Lung (tissue), 12 donors: Measurements from ENCODE around the gene ANKRD6. TPM values are rescaled to one million over a fixed set of nuclear protein-coding genes. Genes with fewer than 3 reads are reported as not detected.

Experiments
- ATAC-seq: fragments of 200-7000 bp; cut with Tn5 transposase; one replicate; pipeline ENCODE4 v1.9.1; 2020; ENCODE audit warnings: moderate number of reproducible peaks; ENCODE audit not compliant: insufficient read depth, low FRiP score
- DNase-seq, 3 donors: peaks; one replicate each; pipeline ENCODE4 v3.0.0-alpha.2; 2013 to 2017
- H3K27ac ChIP-seq, 2 donors: one replicate each; pipeline ENCODE4 v1.5.1; 2013; ENCODE audit warnings: mild to moderate bottlenecking in 2 of 2, moderate library complexity in 2 of 2, control low read depth in 1 of 2, inconsistent platforms in 1 of 2, low read depth in 1 of 2, low read length in 1 of 2
- H3K27me3 ChIP-seq, 3 donors: one replicate each; pipeline ENCODE4 v1.5.1; 2013; ENCODE audit warnings: low read length in 2 of 3; ENCODE audit not compliant: control insufficient read depth in 3 of 3, insufficient read depth in 3 of 3
- H3K36me3 ChIP-seq, 4 donors: one replicate each; pipeline ENCODE4 v1.5.1; 2013; ENCODE audit warnings: low read length in 4 of 4, mild to moderate bottlenecking in 1 of 4, moderate library complexity in 1 of 4; ENCODE audit not compliant: control insufficient read depth in 4 of 4, insufficient read depth in 4 of 4
- H3K4me1 ChIP-seq, 5 donors: one replicate each; pipeline ENCODE4 v1.5.1; 2013; ENCODE audit warnings: low read length in 5 of 5, mild to moderate bottlenecking in 2 of 5, moderate library complexity in 1 of 5; ENCODE audit not compliant: control insufficient read depth in 5 of 5, insufficient read depth in 5 of 5
- H3K4me3 ChIP-seq: one replicate; pipeline ENCODE4 v1.5.1; 2013; ENCODE audit warnings: mild to moderate bottlenecking, control low read depth, moderate library complexity
- H3K9ac ChIP-seq, 2 donors: one replicate each; pipeline ENCODE4 v1.5.1; 2013; ENCODE audit warnings: low read length in 2 of 2, control low read depth in 1 of 2; ENCODE audit not compliant: insufficient read depth in 1 of 2
- H3K9me3 ChIP-seq, 4 donors: one replicate each; pipeline ENCODE4 v1.5.1; 2013; ENCODE audit warnings: low read length in 3 of 4, mild to moderate bottlenecking in 1 of 4, moderate library complexity in 1 of 4; ENCODE audit not compliant: control insufficient read depth in 4 of 4, insufficient read depth in 3 of 4
- WGBS, 2 donors: extraction: QIAGEN DNeasy Blood & Tissue Kit; methylation state at CpG; one replicate each; pipeline ENCODE4 v1.1.7; 2013; 5-methylcytosine and 5-hydroxymethylcytosine counted together
- polyA plus RNA-seq, 2 donors: library from polyadenylated mRNA; stranded (reverse); fragments of 200-250 nt; gene quantifications; one replicate each; pipeline ENCODE4 v1.2.1, GENCODE V29; 2013
- total RNA-seq, 2 donors: library from RNA; depleted of rRNA in 1 of 2; stranded (reverse); fragments of >200 nt in 1 of 2; gene quantifications; one replicate each; pipeline ENCODE4 v1.2.1, GENCODE V29; 2014 to 2021
- TF ChIP-seq, protein P1 (sequence below): IDR thresholded peaks from 2 replicates; pipeline ENCODE4 v1.5.1; 2012; ENCODE audit warnings: mild to moderate bottlenecking; ENCODE audit errors: control extremely low read depth, extremely low read depth
- donor health status: control.
- donor health status: control.
- donor health status: Bipolar disorder and iron deficiency.
- donor health status: healthy.
- donor health status: DM: yes; HTN: yes; CAD: no.

The ANKRD6 gene
- total and polyA plus RNA-seq, 4 donors: 4.4 to 29.4 (median 16.0) TPM

DNA sequence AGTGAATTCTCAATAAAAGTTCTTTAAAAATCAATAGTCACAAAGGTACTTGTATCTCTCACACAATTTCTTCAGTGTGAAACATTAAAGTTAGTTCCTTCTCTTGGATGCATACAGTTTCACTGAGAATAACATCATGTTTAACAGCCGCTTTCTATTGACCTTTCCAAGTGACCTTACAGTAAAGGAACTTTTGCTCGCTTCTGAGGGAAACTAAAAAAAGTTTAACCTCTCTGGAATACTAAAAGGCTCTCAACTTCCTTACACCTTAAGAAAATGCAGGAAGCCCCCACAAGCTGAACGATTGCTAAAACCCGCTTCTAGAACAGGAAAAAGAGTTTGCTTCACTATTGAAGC is 22.2 kb upstream of the ANKRD6 start:
- Histone ChIP-seq H3K9me3 (no peaks in the 10 kb centered on the region), H3K4me3 (peak overlapping the region; percentile 84), H3K27me3 (peaks cover 0 to 18% (median 13%) of the 10 kb centered on the region in 3 donors), H3K27ac (peak overlapping the region in 1 of 2 donors; percentile 92), H3K9ac (no peak overlapping the region), H3K4me1 (peaks cover 0 to 19% (median 0%) of the 10 kb centered on the region in 5 donors), H3K36me3 (no peaks in the 10 kb centered on the region)
- WGBS, 2 donors: 9 to 17% methylated on average over 4 of the region's 4 CpGs
- no peak for ATAC-seq
- TF ChIP-seq, protein P1, sequence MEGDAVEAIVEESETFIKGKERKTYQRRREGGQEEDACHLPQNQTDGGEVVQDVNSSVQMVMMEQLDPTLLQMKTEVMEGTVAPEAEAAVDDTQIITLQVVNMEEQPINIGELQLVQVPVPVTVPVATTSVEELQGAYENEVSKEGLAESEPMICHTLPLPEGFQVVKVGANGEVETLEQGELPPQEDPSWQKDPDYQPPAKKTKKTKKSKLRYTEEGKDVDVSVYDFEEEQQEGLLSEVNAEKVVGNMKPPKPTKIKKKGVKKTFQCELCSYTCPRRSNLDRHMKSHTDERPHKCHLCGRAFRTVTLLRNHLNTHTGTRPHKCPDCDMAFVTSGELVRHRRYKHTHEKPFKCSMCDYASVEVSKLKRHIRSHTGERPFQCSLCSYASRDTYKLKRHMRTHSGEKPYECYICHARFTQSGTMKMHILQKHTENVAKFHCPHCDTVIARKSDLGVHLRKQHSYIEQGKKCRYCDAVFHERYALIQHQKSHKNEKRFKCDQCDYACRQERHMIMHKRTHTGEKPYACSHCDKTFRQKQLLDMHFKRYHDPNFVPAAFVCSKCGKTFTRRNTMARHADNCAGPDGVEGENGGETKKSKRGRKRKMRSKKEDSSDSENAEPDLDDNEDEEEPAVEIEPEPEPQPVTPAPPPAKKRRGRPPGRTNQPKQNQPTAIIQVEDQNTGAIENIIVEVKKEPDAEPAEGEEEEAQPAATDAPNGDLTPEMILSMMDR: no peak
- DNase-seq: no peak

- H3K36me3 ChIP-seq: no peaks in the 10 kb centered on the region
- TF ChIP-seq, protein P1: no peak
- peaks cover 0 to 20% (median 0%) of the 10 kb centered on the region in 5 donors for H3K4me1 ChIP-seq
- WGBS, 2 donors: 1 to 2% methylated on average over 74 to 93 of the region's 93 CpGs
- H3K9ac ChIP-seq: no peak overlapping the region
- H3K9me3 ChIP-seq: no peaks in the 10 kb centered on the region
- peak overlapping the region; percentile 76 to 92 for H3K27ac ChIP-seq
- H3K27me3 ChIP-seq: peaks cover 0 to 18% (median 13%) of the 10 kb centered on the region in 3 donors
- peak overlapping the region; percentile 84 for H3K4me3 ChIP-seq
- DNase-seq (peak; percentile 35 to 37 (median 36)), ATAC-seq (peak; percentile 37)
Observed at GRCh38 chr6:89411145-89412070, 21.5 kb upstream of the ANKRD6 start.

GRCh38 chr6:89412071-89413005 is 20.6 kb upstream of the ANKRD6 start, which contains the start of gene RRAGD:
Gene RRAGD, minus strand, starts transcription at chr6:89412273. Its CDS starts 280 bp downstream, at chr6:89411993.
- Histone ChIP-seq H3K36me3 (no peaks in the 10 kb centered on the region), H3K4me1 (peaks cover 0 to 20% (median 0%) of the 10 kb centered on the region in 5 donors), H3K27me3 (peaks cover 0 to 18% (median 15%) of the 10 kb centered on the region in 3 donors), H3K9ac (peak within 1 kb of the TSS in 1 of 2 donors; percentile 32), H3K9me3 (no peaks in the 10 kb centered on the region), H3K4me3 (peak within 1 kb of the TSS; percentile 84), H3K27ac (peak within 1 kb of the TSS; percentile 76 to 92)
- TF ChIP-seq, protein P1: no peak
- DNase-seq (peak; percentile 53 to 80 (median 70)), ATAC-seq (peak; percentile 84)
- WGBS, 2 donors: 0 to 1% methylated on average over 65 to 85 of the region's 85 CpGs
